Panc1 (cell line): ENCODE results near the gene TEN1. TPM values are rescaled to one million over a fixed set of nuclear protein-coding genes. Genes with fewer than 3 reads are reported as not detected.

Experiments
- ATAC-seq: fragments of 200-7000 bp; cut with Tn5 transposase; 2 replicates; pipeline ENCODE4 v1.9.1; 2020; ENCODE audit warnings: mild to moderate bottlenecking, moderate library complexity
- BruUV-seq: library from RNA; stranded (reverse); fragments of 400-500 nt; replicated peaks from 2 replicates; lab custom pipeline; 2021; lab: Mats Ljungman, UMichigan
- CTCF ChIA-PET: fragments of 300-600 bp; sonication (Branson Sonifier 250); formaldehyde crosslinking; loops from one replicate; lab custom pipeline; 2022; ENCODE audit warnings: antibody characterized with exemption; lab: Charles Lee
- POLR2A ChIA-PET: fragments of 300-600 bp; sonication (Branson Sonifier 250); formaldehyde crosslinking; loops from one replicate; lab custom pipeline; 2022; ENCODE audit warnings: antibody characterized with exemption; lab: Charles Lee
- DNase-seq: peaks from one replicate; pipeline ENCODE4 v3.0.0-alpha.2; 2010; ENCODE audit warnings: low read depth, low spot score
- H3K27ac ChIP-seq: 2 replicates; pipeline ENCODE4 v1.5.1; 2011; ENCODE audit warnings: mild to moderate bottlenecking, low read length, inconsistent platforms
- H3K27me3 ChIP-seq: fragments of 200-500 bp; sonication (Bioruptor generic); 2 replicates; pipeline ENCODE4 v1.6.0; 2014; ENCODE audit warnings: low read length, inconsistent platforms; ENCODE audit not compliant: control insufficient read depth, insufficient read depth
- H3K36me3 ChIP-seq: fragments of 200-500 bp; sonication (Bioruptor generic); 2 replicates; pipeline ENCODE4 v1.5.1; 2014; ENCODE audit warnings: inconsistent platforms, mild to moderate bottlenecking, low read length, moderate library complexity; ENCODE audit not compliant: control insufficient read depth, insufficient read depth
- H3K4me1 ChIP-seq: 2 replicates; pipeline ENCODE4 v1.5.1; 2011; ENCODE audit warnings: inconsistent platforms, mild to moderate bottlenecking, low read length, moderate library complexity; ENCODE audit not compliant: control insufficient read depth, insufficient read depth
- H3K4me3 ChIP-seq, 2 experiments: 2 replicates each; pipeline ENCODE4 v1.5.1; 2011 to 2012; ENCODE audit warnings: low read depth in 2 of 2, low read length in 2 of 2, mild to moderate bottlenecking in 2 of 2, inconsistent platforms in 1 of 2, moderate library complexity in 1 of 2
- H3K9me3 ChIP-seq: fragments of 200-500 bp; sonication (Bioruptor generic); 2 replicates; pipeline ENCODE4 v1.5.1; 2014; ENCODE audit warnings: low read depth, mild to moderate bottlenecking, inconsistent platforms, low read length, moderate library complexity; ENCODE audit not compliant: control insufficient read depth, insufficient read depth
- CTCF ChIP-seq: fragments of 450-650 bp; IDR thresholded peaks from 2 replicates; pipeline ENCODE4 v1.5.1; 2017; ENCODE audit warnings: mild to moderate bottlenecking
- POLR2AphosphoS5 ChIP-seq: IDR thresholded peaks from 2 replicates; pipeline ENCODE4 v1.6.1; 2012; ENCODE audit warnings: mild to moderate bottlenecking, low read depth, low read length, moderate library complexity
- REST ChIP-seq, 2 experiments: IDR thresholded peaks; 2 replicates each; pipeline ENCODE4 v1.6.1; 2011 to 2012; ENCODE audit warnings: low read depth in 2 of 2, control low read depth in 1 of 2, low read length in 1 of 2, mild to moderate bottlenecking in 1 of 2, moderate library complexity in 1 of 2; ENCODE audit not compliant: insufficient read depth in 1 of 2
- SIN3A ChIP-seq: IDR thresholded peaks from 2 replicates; pipeline ENCODE4 v1.6.1; 2012; ENCODE audit warnings: low read depth, mild to moderate bottlenecking, low read length, moderate library complexity, borderline replicate concordance; ENCODE audit not compliant: insufficient read depth
- TCF7L2 ChIP-seq: IDR thresholded peaks from 2 replicates; pipeline ENCODE4 v1.6.1; 2011; ENCODE audit warnings: mild to moderate bottlenecking, low read depth, low read length, inconsistent platforms
- in situ Hi-C: cut with HindIII; loops from 2 replicates; pipeline ENCODE4 v1.10.0; 2016; ENCODE audit warnings: low sequenced_read_pairs, low pct_unique_long_range_greater_than_20kb
- intact Hi-C: fragments of 100-400 bp; cut with micrococcal nuclease; formaldehyde crosslinking; loops from one replicate; pipeline ENCODE4 v1.10.0; 2022; ENCODE audit not compliant: unreplicated experiment
- total RNA-seq: library from RNA; stranded (reverse); gene quantifications from one replicate; pipeline ENCODE4 v1.2.1, GENCODE V29; 2021; ENCODE audit not compliant: unreplicated experiment

The TEN1 gene
- total RNA-seq, 1 experiment from 2014 or later, result 41.3 TPM

DNA sequence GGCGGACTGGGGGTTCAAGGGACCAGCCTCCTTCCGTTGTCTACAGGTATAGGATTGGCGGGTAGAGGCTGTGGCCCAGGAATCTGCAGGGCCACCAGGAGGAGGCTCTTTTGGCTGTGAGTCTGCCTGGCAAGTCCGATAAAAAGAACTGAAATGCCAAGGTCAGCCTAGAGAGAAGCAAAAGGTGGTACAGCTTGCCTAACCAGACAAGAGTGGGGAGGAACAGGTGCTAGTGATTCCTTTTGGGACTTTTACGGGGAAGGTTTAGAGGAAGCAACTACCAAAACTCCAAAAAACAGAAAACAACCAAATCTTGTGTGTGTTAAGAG, 53.7 kb downstream of the TEN1 start:
- POLR2A ChIA-PET, result interaction anchor here (0.6 kb wide), 1 partner anchor 21 kb away, joined by 3 read pairs; no protein-coding TSS in a partner anchor

GRCh38 chr17:76033139-76033538, 54.1 kb downstream of the TEN1 start:
- intact Hi-C loops (no loop called here), in situ Hi-C loops (no loop called here)
- no peaks in the 10 kb centered on the region for H3K9me3 ChIP-seq
- no peaks in the 10 kb centered on the region for H3K27me3 ChIP-seq
- H3K4me1 ChIP-seq, result peaks cover 19% of the 10 kb centered on the region
- no peak overlapping the region for H3K27ac ChIP-seq
- BruUV-seq, result no TSS peak
- POLR2A ChIA-PET, result no interaction called here
- DNase-seq (no peak), ATAC-seq (no peak)
- CTCF ChIA-PET, result interaction anchor here (0.6 to 1.2 kb wide), 2 partner anchors 35 to 145 kb away, joined by 3 to 4 read pairs; no protein-coding TSS in a partner anchor
- H3K4me3 ChIP-seq, result no peak overlapping the region
- no peak for TF ChIP-seq REST (IDR thresholded peaks at IDR 0.05; ENCODE audit: insufficient read depth in 1 of 2, low read depth in 2 of 2, low read length in 1 of 2)
- TF ChIP-seq POLR2AphosphoS5, result no peak
- no peak for TF ChIP-seq SIN3A
- TF ChIP-seq TCF7L2, result no peak
- TF ChIP-seq CTCF, result no peak
- no peaks in the 10 kb centered on the region for H3K36me3 ChIP-seq

More for the DNA sequence above, 53.7 kb downstream of the TEN1 start:
- intact Hi-C loops (no loop called here), in situ Hi-C loops (no loop called here)
- Histone ChIP-seq H3K4me3 (no peak overlapping the region), H3K36me3 (no peaks in the 10 kb centered on the region), H3K4me1 (peaks cover 22% of the 10 kb centered on the region), H3K27ac (no peak overlapping the region), H3K27me3 (no peaks in the 10 kb centered on the region), H3K9me3 (no peaks in the 10 kb centered on the region)
- CTCF ChIA-PET, result no interaction called here
- TF ChIP-seq SIN3A, result no peak
- TF ChIP-seq CTCF, result no peak
- no peak for TF ChIP-seq POLR2AphosphoS5
- no peak for TF ChIP-seq REST (IDR thresholded peaks at IDR 0.05; ENCODE audit: insufficient read depth in 1 of 2, low read depth in 2 of 2, low read length in 1 of 2)
- TF ChIP-seq TCF7L2, result no peak
- no TSS peak for BruUV-seq
- DNase-seq (no peak), ATAC-seq (no peak)
